Measurements from ENCODE around the gene DOCK11.

Gene DOCK11

GRCh38 chrX:118734909-118735308, 239.3 kb downstream of the DOCK11 start:
- Histone ChIP-seq H3K9me3 (ENCODE audit: control insufficient read depth, insufficient read depth, low read length) (no peaks in the 10 kb centered on the region; the same call in none of the 2 replicates), H3K36me3 (ENCODE audit: insufficient read depth, low read length) (no peaks in the 10 kb centered on the region), H3K9ac (ENCODE audit: low read depth, low read length) (no peak overlapping the region), H3K4me1 (ENCODE audit: insufficient read depth, low read length) (peaks cover 10% of the 10 kb centered on the region; the same call in 1 of the 2 replicates)
